Kidney (tissue), 14 donors: ENCODE data around the gene PPM1H. TPM values are rescaled to one million over a fixed set of nuclear protein-coding genes. Genes with fewer than 3 reads are reported as not detected.

Experiments
- DNase-seq, 5 donors: peaks; one replicate each; pipeline ENCODE4 v3.0.0-alpha.2; 2013 to 2020
- FAIRE-seq: peaks from 2 replicates; lab custom pipeline; 2012; peaks lifted over from hg19 to GRCh38; lab: Jason Lieb, UNC
- H3K27ac ChIP-seq, 2 donors: one replicate each; pipeline ENCODE4 v1.7.0; 2013; ENCODE audit warnings: low read depth in 2 of 2, low read length in 2 of 2, inconsistent platforms in 1 of 2
- H3K27me3 ChIP-seq: one replicate; pipeline ENCODE4 v1.7.1; 2013; ENCODE audit warnings: low read length, inconsistent platforms; ENCODE audit not compliant: control insufficient read depth, insufficient read depth
- H3K36me3 ChIP-seq, 3 donors: one replicate each; pipeline versions ENCODE4 v1.7.0 to v1.7.1; 2013; ENCODE audit warnings: low read length in 3 of 3, control low read depth in 1 of 3, inconsistent platforms in 1 of 3; ENCODE audit not compliant: insufficient read depth in 3 of 3, control insufficient read depth in 2 of 3
- H3K4me1 ChIP-seq, 3 donors: one replicate each; pipeline versions ENCODE4 v1.7.0 to v1.7.1; 2013; ENCODE audit warnings: low read length in 3 of 3, inconsistent platforms in 1 of 3, low read depth in 1 of 3; ENCODE audit not compliant: control insufficient read depth in 2 of 3, insufficient read depth in 2 of 3
- H3K4me3 ChIP-seq, 3 donors: one replicate each; pipeline versions ENCODE4 v1.7.0 to v1.8.1; 2013; ENCODE audit warnings: low read length in 3 of 3, control low read depth in 1 of 3, inconsistent platforms in 1 of 3
- H3K9ac ChIP-seq, 3 donors: one replicate each; pipeline versions ENCODE4 v1.7.0 to v1.7.1; 2013; ENCODE audit warnings: low read length in 3 of 3, control low read depth in 1 of 3, inconsistent platforms in 1 of 3
- H3K9me3 ChIP-seq, 3 donors: one replicate each; pipeline versions ENCODE4 v1.7.0 to v1.7.1; 2013; ENCODE audit warnings: low read length in 3 of 3, control low read depth in 1 of 3, inconsistent platforms in 1 of 3; ENCODE audit not compliant: control insufficient read depth in 2 of 3, insufficient read depth in 1 of 3
- CTCF ChIP-seq: IDR thresholded peaks from 3 replicates; pipeline ENCODE4 v1.5.1; 2012; ENCODE audit warnings: mild to moderate bottlenecking, moderate library complexity, borderline replicate concordance; ENCODE audit not compliant: insufficient read depth; ENCODE audit errors: extremely low read depth
- intact Hi-C: fragments of 100-400 bp; cut with DNase I; formaldehyde crosslinking; loops from one replicate; pipeline ENCODE4 v1.11.1; 2022
- polyA plus RNA-seq: library from polyadenylated mRNA; stranded (reverse); fragments of 350-450 nt; fragmentation: Illumina TruSeq; extraction: RNeasy Lipid Tissue Mini Kit (QIAGEN cat#74804); gene quantifications from one replicate; pipeline ENCODE4 v1.2.3, GENCODE V29; 2014; ENCODE audit warnings: low read depth, low replicate concordance; ENCODE audit not compliant: insufficient read depth
- total RNA-seq: library from RNA; stranded (reverse); fragmentation: NEBNext Ultra II Directional; extraction: Animal tissue kit (Norgen Biotek cat#: 25700); gene quantifications from one replicate; pipeline ENCODE4 v1.2.1, GENCODE V29; 2021
- donor health status: control.
- donor health status: control.
- donor health status: control.
- donor health status: control.
- donor health status: control.
- donor health status: DM: yes; HTN: yes; CAD: no.
- donor health status: Normal renal cell carcinoma (clear cell type).

PPM1H gene
- total and polyA plus RNA-seq, 2 donors from 2014 or later: 8.7 to 25.0 TPM

DNA sequence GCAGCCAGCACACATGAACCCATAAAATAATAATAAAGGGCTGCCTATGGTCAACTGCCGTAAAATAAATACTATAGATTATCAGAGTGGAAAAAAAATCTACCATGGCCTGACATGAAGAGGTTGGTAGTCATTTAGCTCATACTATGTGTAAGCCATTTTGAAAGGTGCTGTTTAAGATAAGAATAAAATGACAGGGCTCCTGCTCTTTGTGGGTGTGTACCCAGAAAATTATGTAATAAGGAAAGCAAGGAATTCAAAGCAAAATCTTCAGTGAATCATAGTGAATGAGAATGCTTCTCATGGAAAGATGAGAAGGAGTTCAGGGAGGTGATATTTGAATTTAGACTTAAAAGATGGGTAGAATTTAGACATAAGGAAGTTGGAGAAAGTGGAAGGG lies 42.9 kb upstream of the PPM1H start:
- no peak overlapping the region for H3K4me3 ChIP-seq
- no peaks in the 10 kb centered on the region for H3K4me1 ChIP-seq
- no peak for FAIRE-seq

DNA sequence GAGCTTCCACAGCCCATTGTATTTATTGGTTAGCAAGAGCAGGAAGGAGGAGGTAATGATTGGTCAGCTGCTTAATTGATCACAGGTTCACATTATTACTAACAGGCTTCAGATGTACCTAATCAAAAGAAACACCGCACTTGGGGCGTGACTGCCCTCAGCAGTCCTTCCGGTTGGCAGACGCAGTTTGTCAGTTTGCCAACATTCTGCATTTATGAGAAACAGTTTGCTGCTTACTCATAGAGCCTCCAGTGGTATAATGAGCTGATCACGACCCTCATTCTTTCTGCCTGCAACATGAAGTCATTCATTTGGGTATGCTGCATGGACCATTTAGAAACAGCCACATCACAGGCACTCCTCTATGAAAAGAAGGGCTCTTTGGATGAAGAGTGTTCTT lies 42.5 kb upstream of the PPM1H start:
- no peak overlapping the region for H3K4me3 ChIP-seq
- DNase-seq (no peak), FAIRE-seq (no peak)
- H3K27me3 ChIP-seq: no peaks in the 10 kb centered on the region
- TF ChIP-seq CTCF: no peak
- intact Hi-C loops: no loop called here
- H3K27ac ChIP-seq: no peak overlapping the region
- H3K36me3 ChIP-seq: no peaks in the 10 kb centered on the region
- no peaks in the 10 kb centered on the region for H3K4me1 ChIP-seq
- no peak overlapping the region for H3K9ac ChIP-seq
- no peaks in the 10 kb centered on the region for H3K9me3 ChIP-seq

More for the DNA sequence above, 42.9 kb upstream of the PPM1H start:
- no peak for TF ChIP-seq CTCF
- Histone ChIP-seq H3K36me3 (no peaks in the 10 kb centered on the region), H3K9me3 (no peaks in the 10 kb centered on the region), H3K27me3 (no peaks in the 10 kb centered on the region), H3K9ac (no peak overlapping the region), H3K27ac (no peak overlapping the region)
- no peak for DNase-seq
- intact Hi-C loops: no loop called here

GRCh38 chr12:62976110-62976662 lies 41.2 kb upstream of the PPM1H start:
- Histone ChIP-seq H3K9me3 (no peaks in the 10 kb centered on the region), H3K36me3 (no peaks in the 10 kb centered on the region), H3K4me3 (no peak overlapping the region), H3K27me3 (no peaks in the 10 kb centered on the region), H3K4me1 (no peaks in the 10 kb centered on the region), H3K27ac (no peak overlapping the region), H3K9ac (no peak overlapping the region)
- TF ChIP-seq CTCF: no peak
- DNase-seq: no peak
- FAIRE-seq: no peak
- intact Hi-C loops: no loop called here
